Esophagus muscularis mucosa (tissue), 4 donors: ENCODE results near the gene ELMO2.

Experiments used
- CTCF ChIP-seq, 3 experiments: fragments of 200-600 bp in 2 of 3; fragments of 450-650 bp in 1 of 3; sonication (generic) in 2 of 3; IDR thresholded peaks; one replicate each; pipeline ENCODE4 v1.5.1; 2017 to 2019; ENCODE audit warnings: antibody characterized with exemption in 3 of 3, mild to moderate bottlenecking in 2 of 3, moderate library complexity in 1 of 3
- EP300 ChIP-seq: sonication (generic); formaldehyde crosslinking; IDR thresholded peaks from one replicate; pipeline ENCODE4 v1.6.1; 2017; ENCODE audit warnings: antibody characterized with exemption
- POLR2A ChIP-seq: fragments of 450-650 bp; IDR thresholded peaks from one replicate; pipeline ENCODE4 v1.6.1; 2017; ENCODE audit warnings: antibody characterized with exemption, moderate library complexity, mild to moderate bottlenecking, low read depth
- POLR2AphosphoS5 ChIP-seq, 2 donors: sonication (generic); formaldehyde crosslinking; IDR thresholded peaks; one replicate each; pipeline ENCODE4 v1.6.1; 2017; ENCODE audit warnings: antibody characterized with exemption in 2 of 2

- TF ChIP-seq CTCF (IDR thresholded peaks at IDR 0.05) (no peak), POLR2A (no peak), EP300 (no peak), POLR2AphosphoS5 (IDR thresholded peaks at IDR 0.05) (no peak)
These were observed 54.9 kb downstream of the ELMO2 start for GRCh38 chr20:46351357-46352058.
